HCT116 (cell line): ENCODE measurements around the gene TNFRSF19. TPM values are rescaled to one million over a fixed set of nuclear protein-coding genes. Genes with fewer than 3 reads are reported as not detected.

Experiments
- ATAC-seq: fragments of 200-7000 bp; cut with Tn5 transposase; 2 replicates; pipeline ENCODE4 v1.9.1; 2020; ENCODE audit warnings: mild to moderate bottlenecking, moderate library complexity
- BruUV-seq: library from RNA; stranded (reverse); fragments of 400-500 nt; replicated peaks from 2 replicates; lab custom pipeline; 2021; lab: Mats Ljungman, UMichigan
- CTCF ChIA-PET: fragments of 300-600 bp; sonication (Branson Sonifier 250); formaldehyde crosslinking; loops from one replicate; lab custom pipeline; 2021; ENCODE audit warnings: antibody characterized with exemption; lab: Charles Lee
- POLR2A ChIA-PET: fragments of 300-600, 350-600 bp; sonication (Branson Sonifier 250); formaldehyde crosslinking; loops from one replicate; lab custom pipeline; 2021; ENCODE audit warnings: antibody characterized with exemption; lab: Charles Lee
- RAD21 ChIA-PET, 2 experiments: fragments of 300-600 bp; sonication (Branson Sonifier 250); formaldehyde crosslinking; loops; one replicate each; lab custom pipeline; 2023; ENCODE audit warnings: low total read pairs in 2 of 2; ENCODE audit not compliant: uncharacterized antibody in 2 of 2, unreplicated experiment in 2 of 2, low non-redundant PET in 1 of 2; lab: Charles Lee
- DNase-seq: peaks from one replicate; pipeline ENCODE4 v3.0.0-alpha.2; 2010; ENCODE audit warnings: low read depth, low spot score
- H2AFZ ChIP-seq: fragments of 200-600 bp; shearing (Covaris generic), sonication (generic); 2 replicates; pipeline ENCODE4 v1.6.1; 2017; ENCODE audit warnings: low read depth, mixed run types, mixed read lengths, antibody characterized with exemption, low read length; ENCODE audit not compliant: poor library complexity, severe bottlenecking
- H3K27ac ChIP-seq: 2 replicates; pipeline ENCODE4 v1.5.1; 2012; ENCODE audit warnings: low read depth, low read length
- H3K27me3 ChIP-seq: fragments of 200-600 bp; sonication (generic); 2 replicates; pipeline ENCODE4 v1.6.1; 2016; ENCODE audit warnings: mixed run types, low read length, mixed read lengths; ENCODE audit not compliant: insufficient read depth
- H3K36me3 ChIP-seq, 2 experiments: fragments of 200-500 bp in 1 of 2; fragments of 200-600 bp in 1 of 2; sonication (Bioruptor generic) in 1 of 2; sonication (generic) in 1 of 2; 2 replicates each; pipeline versions ENCODE4 v1.5.1 to v1.6.1; 2014 to 2016; ENCODE audit warnings: low read length in 2 of 2, inconsistent platforms in 1 of 2, mixed read lengths in 1 of 2, mixed run types in 1 of 2; ENCODE audit not compliant: insufficient read depth in 2 of 2, control insufficient read depth in 1 of 2
- H3K4me1 ChIP-seq, 2 experiments: fragments of 200-600 bp in 1 of 2; sonication (generic) in 1 of 2; 2 replicates each; pipeline versions ENCODE4 v1.5.1 to v1.6.1; 2012 to 2017; ENCODE audit warnings: low read length in 2 of 2, inconsistent platforms in 1 of 2, mild to moderate bottlenecking in 1 of 2, mixed read lengths in 1 of 2, mixed run types in 1 of 2, moderate library complexity in 1 of 2; ENCODE audit not compliant: insufficient read depth in 2 of 2, control insufficient read depth in 1 of 2
- H3K4me2 ChIP-seq: fragments of 200-600 bp; sonication (generic); 2 replicates; pipeline ENCODE4 v1.6.1; 2017; ENCODE audit warnings: mixed run types, low read length, mixed read lengths
- H3K4me3 ChIP-seq, 2 experiments: fragments of 200-600 bp in 1 of 2; sonication (generic) in 1 of 2; replicated peaks in 1 of 2; 2 replicates each; pipeline ENCODE4 v1.5.1; 2011 to 2016; ENCODE audit warnings: low read length in 2 of 2, control low read depth in 1 of 2, low read depth in 1 of 2, mild to moderate bottlenecking in 1 of 2, mixed read lengths in 1 of 2, mixed run types in 1 of 2
- H3K79me2 ChIP-seq: fragments of 200-600 bp; sonication (generic); 2 replicates; pipeline ENCODE4 v1.6.1; 2017; ENCODE audit warnings: mild to moderate bottlenecking, mixed run types, low read length, moderate library complexity, mixed read lengths; ENCODE audit not compliant: insufficient read depth
- H3K9ac ChIP-seq: fragments of 200-600 bp; sonication (generic); 2 replicates; pipeline ENCODE4 v1.6.1; 2016; ENCODE audit warnings: low read length, mixed read lengths
- H3K9me2 ChIP-seq: fragments of 200-600 bp; sonication (generic), shearing (Covaris generic); 2 replicates; pipeline ENCODE4 v1.6.1; 2017; ENCODE audit warnings: mixed run types, mild to moderate bottlenecking, moderate library complexity; ENCODE audit not compliant: insufficient read depth
- H3K9me3 ChIP-seq, 2 experiments: fragments of 200-500 bp in 1 of 2; fragments of 200-600 bp in 1 of 2; sonication (Bioruptor generic) in 1 of 2; sonication (generic) in 1 of 2; 2 replicates each; pipeline ENCODE4 v1.6.1; 2014 to 2017; ENCODE audit warnings: low read length in 2 of 2, mixed read lengths in 2 of 2, inconsistent platforms in 1 of 2, low read depth in 1 of 2, mild to moderate bottlenecking in 1 of 2, mixed run types in 1 of 2, moderate library complexity in 1 of 2; ENCODE audit not compliant: control insufficient read depth in 1 of 2, insufficient read depth in 1 of 2
- H4K20me1 ChIP-seq: fragments of 200-600 bp; sonication (generic), shearing (Covaris generic); 2 replicates; pipeline ENCODE4 v1.6.1; 2017; ENCODE audit warnings: mixed run types, mild to moderate bottlenecking, moderate library complexity; ENCODE audit not compliant: insufficient read depth
- ATF3 ChIP-seq: IDR thresholded peaks from 2 replicates; pipeline ENCODE4 v1.6.1; 2012
- CBX3 ChIP-seq: IDR thresholded peaks from 2 replicates; pipeline ENCODE4 v1.6.1; 2012; ENCODE audit warnings: low read depth
- EGR1 ChIP-seq: IDR thresholded peaks from 2 replicates; pipeline ENCODE4 v1.6.1; 2012; ENCODE audit warnings: low read depth
- EZH2phosphoT487 ChIP-seq: fragments of 200-600 bp; IDR thresholded peaks from 2 replicates; pipeline ENCODE4 v1.6.1; 2018; ENCODE audit warnings: antibody characterized with exemption, borderline replicate concordance
- POLR2A ChIP-seq: IDR thresholded peaks from 2 replicates; pipeline ENCODE4 v1.7.0; 2011; ENCODE audit warnings: borderline replicate concordance; ENCODE audit not compliant: insufficient read depth, insufficient read length; ENCODE audit errors: extremely low read depth
- ZFX ChIP-seq: fragments of 450-650 bp; IDR thresholded peaks from 2 replicates; pipeline ENCODE4 v1.6.1; 2017
- intact Hi-C: fragments of 100-400 bp; cut with micrococcal nuclease; formaldehyde crosslinking; loops from 2 replicates; pipeline ENCODE4 v1.10.0; 2022
- total RNA-seq: library from RNA; stranded (reverse); gene quantifications from one replicate; pipeline ENCODE4 v1.2.1, GENCODE V29; 2021; ENCODE audit not compliant: unreplicated experiment

The TNFRSF19 gene
- total RNA-seq, 1 experiment from 2014 or later = 1.1 TPM

- Histone ChIP-seq H3K9ac (no peak overlapping the region), H3K9me2 (no peaks in the 10 kb centered on the region), H3K36me3 (no peaks in the 10 kb centered on the region), H3K4me1 (no peaks in the 10 kb centered on the region), H2AFZ (no peak overlapping the region), H3K27ac (no peak overlapping the region), H3K4me3 (no peak overlapping the region), H4K20me1 (no peaks in the 10 kb centered on the region), H3K9me3 (no peaks in the 10 kb centered on the region), H3K4me2 (no peak overlapping the region), H3K79me2 (no peaks in the 10 kb centered on the region), H3K27me3 (no peaks in the 10 kb centered on the region)
- DNase-seq (no peak), ATAC-seq (no peak)
- intact Hi-C loops = no loop called here
- no peak for TF ChIP-seq CBX3
- TF ChIP-seq EGR1 = no peak
- TF ChIP-seq POLR2A = no peak
- no peak for TF ChIP-seq ATF3
- TF ChIP-seq EZH2phosphoT487 = no peak
- ChIA-PET POLR2A (no interaction called here), RAD21 (no interaction called here), CTCF (no interaction called here)
- BruUV-seq = no TSS peak
These were observed 112.9 kb downstream of the TNFRSF19 start for GRCh38 chr13:23683084-23683483.

DNA sequence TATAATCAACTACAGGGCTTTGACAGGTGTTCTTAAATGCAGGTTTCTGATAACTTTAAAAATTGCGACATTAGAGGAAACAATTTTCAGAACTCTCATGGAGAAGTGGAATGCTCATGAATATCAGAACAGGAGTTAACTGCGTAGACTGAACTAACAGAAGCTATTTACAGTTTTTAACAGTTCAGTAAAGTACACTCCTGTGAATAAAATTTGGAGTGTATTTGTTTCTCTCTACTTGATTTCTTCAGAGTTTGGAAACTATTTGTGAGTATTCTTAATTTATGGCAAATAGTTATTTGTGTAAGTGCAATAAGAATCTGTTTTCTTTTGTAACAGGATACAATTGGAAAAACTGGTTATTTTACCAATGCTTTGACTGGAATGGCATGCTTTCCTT is 114.4 kb downstream of the TNFRSF19 start:
- RAD21 ChIA-PET = no interaction called here
- H3K27ac ChIP-seq = no peak overlapping the region
- H3K79me2 ChIP-seq = no peaks in the 10 kb centered on the region
- H3K9ac ChIP-seq = no peak overlapping the region
- no peak for TF ChIP-seq ZFX
- TF ChIP-seq, all 23 proteins: peak for 0
- no peak overlapping the region for H3K4me3 ChIP-seq
- BruUV-seq = no TSS peak
- ATAC-seq (no peak), DNase-seq (no peak)
- no peaks in the 10 kb centered on the region for H3K4me1 ChIP-seq
- intact Hi-C loops = no loop called here
- no peaks in the 10 kb centered on the region for H3K36me3 ChIP-seq
- H3K4me2 ChIP-seq = no peak overlapping the region
- CTCF ChIA-PET = no interaction called here
- H4K20me1 ChIP-seq = no peaks in the 10 kb centered on the region
- POLR2A ChIA-PET = no interaction called here
- no peaks in the 10 kb centered on the region for H3K9me2 ChIP-seq
- no peaks in the 10 kb centered on the region for H3K27me3 ChIP-seq
- H2AFZ ChIP-seq = no peak overlapping the region
- H3K9me3 ChIP-seq = no peaks in the 10 kb centered on the region
